ENCODE data around the gene MTG1.

DNA sequence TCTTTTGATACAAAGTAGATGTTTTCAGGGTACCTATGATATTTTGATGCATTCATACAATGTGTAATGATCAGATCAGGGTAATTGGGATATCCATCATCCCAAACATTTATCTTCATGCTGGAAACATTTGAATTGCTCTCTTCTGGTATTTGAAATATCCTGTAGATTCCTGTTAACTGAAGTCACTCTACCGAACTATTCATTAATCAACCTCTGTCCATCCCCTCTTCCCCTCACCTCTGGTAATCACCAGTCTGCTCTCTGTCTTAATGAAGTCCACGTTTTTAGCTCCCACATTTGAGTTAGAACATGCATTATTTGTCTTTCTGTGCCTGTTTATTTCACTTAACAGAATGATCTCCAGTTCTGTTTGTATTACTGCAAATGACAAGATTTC, 11.3 kb downstream of the MTG1 start:
- no peak for TF ChIP-seq EZH2 (IDR thresholded peaks at IDR 0.05; ENCODE audit: borderline replicate concordance, insufficient read depth, low read depth, low read length, poor library complexity, severe bottlenecking)
- TF ChIP-seq, protein P1, sequence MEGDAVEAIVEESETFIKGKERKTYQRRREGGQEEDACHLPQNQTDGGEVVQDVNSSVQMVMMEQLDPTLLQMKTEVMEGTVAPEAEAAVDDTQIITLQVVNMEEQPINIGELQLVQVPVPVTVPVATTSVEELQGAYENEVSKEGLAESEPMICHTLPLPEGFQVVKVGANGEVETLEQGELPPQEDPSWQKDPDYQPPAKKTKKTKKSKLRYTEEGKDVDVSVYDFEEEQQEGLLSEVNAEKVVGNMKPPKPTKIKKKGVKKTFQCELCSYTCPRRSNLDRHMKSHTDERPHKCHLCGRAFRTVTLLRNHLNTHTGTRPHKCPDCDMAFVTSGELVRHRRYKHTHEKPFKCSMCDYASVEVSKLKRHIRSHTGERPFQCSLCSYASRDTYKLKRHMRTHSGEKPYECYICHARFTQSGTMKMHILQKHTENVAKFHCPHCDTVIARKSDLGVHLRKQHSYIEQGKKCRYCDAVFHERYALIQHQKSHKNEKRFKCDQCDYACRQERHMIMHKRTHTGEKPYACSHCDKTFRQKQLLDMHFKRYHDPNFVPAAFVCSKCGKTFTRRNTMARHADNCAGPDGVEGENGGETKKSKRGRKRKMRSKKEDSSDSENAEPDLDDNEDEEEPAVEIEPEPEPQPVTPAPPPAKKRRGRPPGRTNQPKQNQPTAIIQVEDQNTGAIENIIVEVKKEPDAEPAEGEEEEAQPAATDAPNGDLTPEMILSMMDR (IDR thresholded peaks at IDR 0.05): no peak

Measured in B cell (primary cell).